Fibroblast of skin of abdomen (primary cell): ENCODE data around the gene NR2E1.
A peak's percentile ranks its signal among the peaks of the same experiment; 100 is the strongest.

Experiments
- DNase-seq: peaks from one replicate; pipeline ENCODE4 v3.0.0-alpha.2; 2013

The NR2E1 gene

DNA sequence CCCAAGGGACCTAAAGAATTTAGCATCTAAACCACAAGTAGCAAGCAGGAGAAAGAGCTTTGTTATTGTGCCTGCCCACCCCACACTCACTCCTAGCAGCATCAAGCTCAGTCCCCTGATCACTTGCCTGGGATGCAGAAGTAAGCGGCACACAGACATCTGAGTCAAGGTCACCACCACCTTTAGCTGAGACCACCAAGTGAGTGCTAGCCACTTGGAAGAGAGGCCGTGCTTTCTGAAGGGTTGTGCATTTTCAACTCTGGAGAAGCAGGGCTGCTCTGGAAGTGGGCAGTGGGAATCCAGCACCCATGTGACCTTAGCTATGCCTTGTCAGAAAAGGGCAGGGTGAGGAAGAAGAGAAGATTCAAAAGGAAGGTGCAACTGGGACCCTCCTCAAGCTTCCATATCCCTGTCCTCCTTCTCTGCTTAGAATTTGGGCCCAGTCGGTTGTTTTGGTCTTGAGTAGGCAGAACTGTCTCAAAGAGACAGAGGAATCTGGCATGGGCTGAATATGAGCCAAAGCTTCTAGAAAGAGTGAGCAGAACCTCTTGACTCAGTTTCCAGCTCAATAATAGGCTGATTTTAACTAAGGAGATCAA, 6.2 kb downstream of the NR2E1 start:
- DNase-seq = no peak

DNA sequence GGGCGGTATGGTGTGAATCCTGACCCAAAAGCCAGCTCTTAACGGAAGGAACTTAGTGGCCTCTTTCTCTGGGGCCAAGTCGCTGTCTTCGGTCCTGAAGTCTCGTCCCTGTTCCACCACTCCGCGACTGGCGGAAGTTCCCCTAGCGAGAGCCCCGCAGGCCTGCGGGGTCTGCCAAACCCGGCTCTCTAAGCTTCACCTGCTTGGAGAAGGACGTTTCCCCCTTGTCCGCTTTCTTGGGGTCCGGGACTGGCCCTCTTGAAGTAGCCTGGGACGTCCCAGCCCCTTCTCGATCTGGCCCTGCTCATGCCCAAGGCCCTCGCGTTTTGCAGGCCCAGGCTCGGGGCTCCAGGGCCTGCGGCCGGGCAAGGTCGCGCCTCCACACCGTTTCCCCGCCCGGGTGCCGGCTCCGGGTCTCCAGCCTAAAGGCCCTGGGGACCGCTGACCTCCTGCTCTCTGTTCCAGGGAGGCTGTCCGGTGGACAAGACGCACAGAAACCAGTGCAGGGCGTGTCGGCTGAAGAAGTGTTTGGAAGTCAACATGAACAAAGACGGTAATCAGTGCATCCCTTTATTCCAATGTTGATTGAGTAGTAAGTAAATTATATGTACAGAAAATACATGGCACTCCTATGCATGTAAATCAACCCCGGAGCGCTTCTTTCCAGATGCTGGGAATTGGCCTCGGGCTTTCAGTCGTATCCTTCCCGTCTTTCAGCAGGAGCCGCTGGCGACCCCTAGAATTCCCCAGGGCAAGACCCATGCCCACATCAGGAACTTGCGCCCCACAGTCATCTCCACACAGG, 8.8 kb downstream of the NR2E1 start:
- DNase-seq = peak; percentile 30

DNA sequence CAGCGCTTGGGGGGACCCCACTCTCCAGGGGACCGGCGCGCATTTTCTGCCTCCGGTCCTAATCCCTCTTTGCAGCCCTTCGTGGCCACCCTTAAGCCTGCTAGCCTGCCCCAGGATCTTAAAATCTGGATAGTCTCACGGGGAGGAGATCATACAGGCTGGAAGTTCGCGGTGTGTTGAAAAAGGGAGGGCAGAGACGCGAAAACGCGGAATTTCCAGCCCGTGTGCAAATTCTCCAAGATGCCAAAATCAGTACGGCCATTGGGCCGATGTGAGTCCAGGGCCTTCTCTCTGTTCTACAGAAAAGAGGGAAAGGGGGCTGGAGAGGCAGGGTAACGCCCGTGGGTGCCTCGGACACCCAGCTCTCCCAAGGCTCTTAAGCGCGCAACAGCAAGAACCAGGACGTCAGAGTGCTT, 9.4 kb downstream of the NR2E1 start:
- no peak for DNase-seq

DNA sequence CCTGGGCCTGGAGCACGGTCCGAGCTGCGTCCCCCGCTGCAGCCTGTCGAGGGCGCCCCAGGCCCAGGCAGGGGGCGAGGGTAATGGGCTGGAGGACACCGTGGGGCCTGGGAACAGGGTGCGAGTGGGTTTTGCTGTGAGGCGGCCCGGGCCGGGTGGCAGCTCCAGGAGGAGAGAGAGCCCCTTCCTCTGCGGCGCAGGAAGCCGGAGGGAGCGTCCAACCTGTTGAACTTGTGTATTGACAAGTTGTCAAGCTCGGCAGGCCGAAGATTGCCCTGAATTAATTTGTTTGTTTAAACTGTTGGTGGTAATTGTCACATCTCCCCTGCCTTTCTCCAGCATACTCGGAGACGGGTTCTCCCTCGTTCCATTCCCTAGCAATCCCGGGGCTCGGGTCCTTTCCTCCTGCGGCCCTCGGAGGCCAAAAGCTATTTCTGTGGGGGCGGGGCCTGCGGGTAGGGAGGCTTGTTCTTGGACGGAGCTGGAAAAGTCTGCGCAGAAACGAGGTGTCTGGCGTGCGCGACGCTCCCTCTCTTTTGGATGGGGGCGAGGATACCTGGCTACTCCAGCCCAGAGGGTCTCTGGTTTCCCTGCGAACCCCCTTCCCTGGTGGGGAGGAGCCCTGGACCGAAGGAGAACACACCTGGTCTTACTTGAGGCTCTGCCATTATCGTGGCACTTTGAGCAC, 9.9 kb downstream of the NR2E1 start:
- no peak for DNase-seq

DNA sequence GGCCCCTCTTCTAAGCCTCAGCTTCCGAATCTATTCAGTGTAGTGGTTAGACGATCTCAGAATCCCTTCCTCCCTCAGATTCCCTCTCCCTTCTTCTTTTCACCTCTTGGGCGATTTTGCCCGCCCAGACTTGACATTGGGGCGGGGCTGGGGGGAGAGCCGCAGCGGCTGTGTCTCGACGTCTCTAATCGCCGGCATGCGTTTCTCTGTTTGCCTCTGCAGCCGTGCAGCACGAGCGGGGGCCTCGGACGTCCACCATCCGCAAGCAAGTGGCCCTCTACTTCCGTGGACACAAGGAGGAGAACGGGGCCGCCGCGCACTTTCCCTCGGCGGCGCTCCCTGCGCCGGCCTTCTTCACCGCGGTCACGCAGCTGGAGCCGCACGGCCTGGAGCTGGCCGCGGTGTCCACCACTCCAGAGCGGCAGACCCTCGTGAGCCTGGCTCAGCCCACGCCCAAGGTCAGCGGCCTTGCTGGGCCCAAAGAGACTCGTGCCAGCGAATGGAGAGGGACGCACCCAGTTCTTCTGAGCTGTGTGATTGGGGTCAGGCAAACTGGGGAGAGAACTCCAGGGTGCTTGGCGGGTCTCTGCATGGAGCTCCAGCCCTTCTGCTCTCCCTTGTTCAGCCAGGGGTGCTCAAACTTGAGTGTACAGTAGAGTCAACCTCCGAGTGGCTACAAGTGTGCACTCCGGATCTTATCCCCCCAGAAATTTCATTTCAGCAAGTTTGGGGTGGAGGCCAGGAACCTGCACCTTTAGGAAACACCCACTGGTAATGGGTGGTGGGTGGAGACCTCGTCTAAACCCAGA, 10.7 kb downstream of the NR2E1 start:
- no peak for DNase-seq

DNA sequence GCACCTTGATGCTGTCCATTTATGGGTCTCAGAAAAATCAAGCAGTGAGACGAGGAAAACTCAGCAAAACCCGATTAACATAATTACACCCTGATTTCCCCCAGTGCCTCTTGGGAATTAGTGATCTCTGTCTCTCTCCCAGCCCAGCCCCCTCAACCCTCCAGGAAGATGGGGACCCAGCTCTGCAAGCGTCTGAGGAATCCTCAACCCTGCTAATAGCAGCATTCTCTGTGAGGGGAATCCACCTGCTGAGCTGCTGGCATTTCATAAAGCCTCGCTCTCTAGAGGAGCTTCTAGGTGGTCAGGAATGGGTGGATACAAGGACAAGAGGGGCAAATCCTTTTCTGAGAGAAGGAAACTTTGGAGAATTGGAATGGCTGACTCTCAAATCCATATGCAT, 13.9 kb downstream of the NR2E1 start:
- no peak for DNase-seq

DNA sequence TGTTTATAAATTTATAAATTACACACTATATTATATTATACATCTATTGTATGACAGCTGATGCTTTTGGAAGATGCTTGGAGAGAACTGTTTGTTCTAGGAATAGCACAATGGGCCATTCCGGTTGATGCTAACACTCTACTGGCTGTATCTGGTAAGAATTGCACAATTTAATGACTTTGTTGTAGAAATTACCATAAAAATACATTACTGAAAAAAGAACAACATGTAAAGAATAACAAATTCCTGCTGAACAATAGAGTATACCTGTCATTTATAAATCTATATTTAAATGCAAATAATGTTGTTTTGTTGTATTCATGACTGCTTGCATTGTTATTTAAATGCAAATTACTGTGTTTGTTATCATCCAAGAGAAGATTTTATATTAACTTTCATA, 14.4 kb downstream of the NR2E1 start:
- DNase-seq = no peak

DNA sequence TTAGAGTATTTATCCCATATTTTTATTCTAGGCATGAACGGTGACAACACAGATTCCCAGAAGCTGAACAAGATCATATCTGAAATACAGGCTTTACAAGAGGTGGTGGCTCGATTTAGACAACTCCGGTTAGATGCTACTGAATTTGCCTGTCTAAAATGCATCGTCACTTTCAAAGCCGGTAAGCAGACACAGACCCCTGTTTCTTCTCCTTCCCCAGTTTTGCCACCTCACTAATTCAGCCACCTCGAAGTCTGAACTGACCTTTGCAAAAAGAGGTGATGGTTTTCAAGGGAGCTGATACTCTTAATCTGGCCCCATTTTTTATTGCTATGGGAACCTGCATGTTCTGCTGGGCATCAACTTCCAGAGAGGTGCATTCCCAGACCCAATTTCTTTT, 15.0 kb downstream of the NR2E1 start:
- no peak for DNase-seq

DNA sequence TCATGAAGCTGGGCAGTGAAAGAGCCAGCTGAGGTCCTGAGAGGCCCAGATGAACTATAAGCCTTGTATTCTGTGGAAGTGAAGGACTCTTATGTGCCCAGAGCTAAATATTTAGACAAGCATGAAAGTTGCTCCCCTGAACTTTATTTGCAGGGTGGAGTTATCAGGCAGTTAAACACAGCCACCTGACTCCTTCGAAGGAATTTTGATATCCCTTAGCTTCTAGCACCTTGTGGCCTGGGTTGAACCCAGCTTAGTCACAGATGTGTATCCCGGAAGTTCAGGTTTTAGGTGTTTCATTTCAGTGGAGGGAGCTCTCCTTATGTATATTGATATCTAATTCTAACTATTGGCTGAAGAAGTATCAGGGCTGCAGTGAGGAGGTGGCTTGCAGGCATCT, 20.4 kb downstream of the NR2E1 start:
- no peak for DNase-seq

DNA sequence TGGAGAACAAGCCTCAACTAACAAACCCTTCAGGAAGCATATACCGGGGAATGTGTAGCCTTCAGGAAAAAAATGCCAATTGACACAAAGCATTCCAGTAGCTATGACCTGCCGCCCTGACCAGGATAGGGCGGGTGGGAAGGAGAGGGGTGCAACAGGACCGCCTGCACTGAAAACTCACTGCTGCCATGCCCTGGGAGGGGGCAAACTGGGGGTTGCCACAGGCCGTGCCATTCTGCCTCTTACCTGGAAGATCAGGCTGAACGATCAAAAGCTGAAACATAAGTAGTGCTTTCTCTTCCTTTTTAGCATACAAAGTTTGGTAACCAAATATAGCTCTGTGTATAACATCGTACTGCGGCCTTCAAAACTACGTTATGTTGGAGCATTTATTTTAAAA, 21.7 kb downstream of the NR2E1 start:
- no peak for DNase-seq

DNA sequence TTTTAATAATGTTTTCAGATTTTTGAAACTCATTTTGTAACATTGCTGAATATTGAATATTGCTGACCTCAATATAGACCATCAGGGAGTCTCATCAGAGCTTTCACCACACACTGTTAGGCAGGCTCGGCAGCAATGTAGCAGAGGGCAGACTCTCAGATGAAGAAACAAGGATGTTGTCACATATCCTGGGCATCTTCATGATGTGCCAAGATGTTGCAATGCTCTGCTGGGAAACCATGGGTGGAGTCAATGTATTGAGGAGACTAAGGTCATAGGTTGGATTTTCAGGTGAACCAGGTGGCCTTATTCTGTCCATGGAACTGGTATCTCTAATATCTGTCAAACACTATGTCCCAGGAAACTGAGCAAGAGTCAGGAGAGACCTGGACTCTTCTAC, 27.3 kb downstream of the NR2E1 start:
- DNase-seq = no peak

DNA sequence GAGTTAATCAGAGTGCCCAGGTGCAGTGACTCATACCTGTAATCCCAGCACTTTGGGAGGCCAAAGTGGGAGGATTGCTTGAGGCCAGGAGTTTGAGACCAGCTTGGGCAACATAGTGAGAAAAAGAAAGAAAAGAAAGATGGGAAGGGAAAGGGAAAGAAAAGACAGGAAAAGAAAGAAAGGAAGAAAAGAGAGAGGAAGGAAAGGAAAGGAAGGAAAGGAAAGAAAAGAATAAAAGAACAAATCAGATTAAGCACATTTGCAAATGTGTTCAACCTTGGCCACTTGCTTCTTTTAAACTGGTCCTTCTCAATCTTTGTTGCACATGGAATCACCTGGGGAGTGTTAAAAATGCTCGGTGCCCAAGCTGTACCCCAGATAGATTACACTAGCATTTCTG, 28.0 kb downstream of the NR2E1 start:
- DNase-seq = no peak

DNA sequence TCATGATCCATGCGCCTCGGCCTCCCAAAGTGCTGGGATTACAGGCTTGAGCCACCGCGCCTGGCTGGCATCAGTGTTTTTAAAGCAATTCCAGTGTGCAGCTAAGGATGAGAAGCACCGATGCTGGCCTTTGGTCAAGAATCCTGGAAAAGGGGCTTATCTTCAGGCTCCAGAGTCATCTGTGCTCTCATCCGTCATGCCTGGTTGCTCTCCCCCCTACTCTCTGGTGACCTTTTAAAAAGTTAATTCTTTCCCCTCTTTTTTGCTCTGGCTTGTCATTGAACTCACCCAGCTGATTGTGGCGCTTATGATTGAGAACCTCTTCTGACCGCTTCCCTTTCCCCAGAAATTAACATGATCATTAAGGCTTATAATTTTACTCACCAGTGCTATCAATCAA, 28.7 kb downstream of the NR2E1 start:
- DNase-seq = no peak

DNA sequence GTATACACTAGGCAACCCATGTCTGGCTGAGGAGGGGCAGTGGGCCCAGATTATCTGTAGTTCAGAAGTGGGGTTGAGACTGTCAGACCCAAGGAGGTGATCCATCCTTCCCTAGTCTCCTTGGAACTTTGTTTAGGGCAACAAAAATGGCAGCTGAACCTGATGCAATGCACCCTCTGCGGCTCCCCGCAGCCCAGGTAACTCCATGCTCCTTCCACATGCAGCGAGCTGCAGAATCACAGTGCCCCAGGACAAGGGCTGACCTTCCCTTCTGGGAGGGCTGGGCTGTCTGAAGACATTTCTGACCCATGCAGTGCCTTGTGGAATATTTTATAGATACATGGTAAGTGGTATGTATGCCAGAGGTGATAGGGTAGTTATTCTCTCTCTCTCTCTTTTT, 29.4 kb downstream of the NR2E1 start:
- DNase-seq = no peak

DNA sequence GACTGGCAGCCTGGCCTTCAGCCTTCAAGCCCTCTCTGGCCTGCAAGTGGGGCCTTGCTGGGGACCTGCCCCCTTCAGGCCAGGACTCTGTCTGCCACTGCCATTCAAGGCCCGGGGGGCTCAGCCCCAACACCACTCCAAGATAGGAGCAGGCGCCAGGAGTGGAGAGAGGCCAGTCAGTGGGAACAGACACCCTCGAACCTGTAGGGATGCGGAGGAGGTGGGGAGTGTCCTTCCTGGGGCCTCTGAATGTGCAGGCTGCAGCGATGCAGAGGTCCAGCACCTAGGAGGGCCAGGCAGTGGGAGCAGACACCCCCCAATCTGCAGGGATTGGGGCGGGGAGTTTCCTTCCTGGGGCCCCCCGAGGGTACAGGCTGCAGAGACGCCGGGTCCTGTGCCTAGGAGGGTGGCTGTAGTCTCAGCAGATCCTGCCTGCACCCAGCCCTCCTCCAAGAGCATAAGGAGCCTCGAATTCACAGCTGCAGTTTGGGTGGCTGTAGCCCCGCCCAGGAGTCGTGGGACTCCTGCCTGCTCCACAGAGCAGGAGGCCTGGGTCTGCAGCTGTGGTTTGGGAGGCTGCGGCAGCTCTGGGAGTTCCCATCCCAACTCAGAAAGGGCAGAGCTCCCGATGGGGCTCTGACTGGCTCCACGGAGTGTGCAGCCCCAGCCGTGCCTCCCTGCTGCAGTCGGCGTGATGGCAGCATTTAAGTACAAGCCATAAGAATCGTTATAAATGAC, 33.1 kb downstream of the NR2E1 start:
- no peak for DNase-seq

DNA sequence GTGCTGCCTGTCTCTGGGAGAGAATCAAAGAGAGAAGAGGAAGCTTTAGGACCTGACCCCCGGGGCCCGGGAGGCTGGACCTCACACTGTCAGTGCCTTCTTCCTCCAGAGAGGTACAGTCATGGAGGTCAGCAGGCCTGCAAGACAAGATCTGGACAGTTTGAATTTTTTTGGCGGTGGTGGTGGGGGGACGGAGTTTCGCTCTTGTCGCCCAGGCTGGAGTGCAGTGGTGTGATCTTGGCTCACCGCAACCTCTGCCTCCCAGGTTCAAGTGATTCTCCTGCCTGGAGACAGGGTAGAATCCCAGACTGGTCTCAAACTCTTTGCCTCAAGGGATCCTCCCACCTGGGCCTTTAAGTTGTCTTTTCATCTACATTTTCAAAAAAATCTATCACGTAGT, 34.4 kb downstream of the NR2E1 start:
- no peak for DNase-seq

DNA sequence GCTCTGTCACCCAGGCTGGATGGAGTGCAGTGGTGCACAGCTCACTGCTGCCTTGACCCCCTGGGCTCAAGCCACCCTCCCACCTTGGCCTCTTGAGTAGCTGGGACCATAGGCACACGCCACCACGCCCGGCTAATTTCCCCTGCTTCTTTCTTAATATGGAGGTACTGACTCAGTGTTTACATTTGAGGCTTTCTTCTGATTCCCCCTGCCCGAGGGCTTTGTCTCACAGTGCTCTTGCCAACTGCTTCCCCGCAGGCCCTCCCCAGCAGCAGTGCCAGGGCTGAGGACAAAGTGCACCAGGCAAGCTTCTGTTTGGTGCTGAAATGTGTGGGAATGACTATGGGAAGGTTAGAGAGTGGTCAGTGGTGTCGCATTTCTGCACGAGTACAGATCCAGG, 34.8 kb downstream of the NR2E1 start:
- DNase-seq = no peak

DNA sequence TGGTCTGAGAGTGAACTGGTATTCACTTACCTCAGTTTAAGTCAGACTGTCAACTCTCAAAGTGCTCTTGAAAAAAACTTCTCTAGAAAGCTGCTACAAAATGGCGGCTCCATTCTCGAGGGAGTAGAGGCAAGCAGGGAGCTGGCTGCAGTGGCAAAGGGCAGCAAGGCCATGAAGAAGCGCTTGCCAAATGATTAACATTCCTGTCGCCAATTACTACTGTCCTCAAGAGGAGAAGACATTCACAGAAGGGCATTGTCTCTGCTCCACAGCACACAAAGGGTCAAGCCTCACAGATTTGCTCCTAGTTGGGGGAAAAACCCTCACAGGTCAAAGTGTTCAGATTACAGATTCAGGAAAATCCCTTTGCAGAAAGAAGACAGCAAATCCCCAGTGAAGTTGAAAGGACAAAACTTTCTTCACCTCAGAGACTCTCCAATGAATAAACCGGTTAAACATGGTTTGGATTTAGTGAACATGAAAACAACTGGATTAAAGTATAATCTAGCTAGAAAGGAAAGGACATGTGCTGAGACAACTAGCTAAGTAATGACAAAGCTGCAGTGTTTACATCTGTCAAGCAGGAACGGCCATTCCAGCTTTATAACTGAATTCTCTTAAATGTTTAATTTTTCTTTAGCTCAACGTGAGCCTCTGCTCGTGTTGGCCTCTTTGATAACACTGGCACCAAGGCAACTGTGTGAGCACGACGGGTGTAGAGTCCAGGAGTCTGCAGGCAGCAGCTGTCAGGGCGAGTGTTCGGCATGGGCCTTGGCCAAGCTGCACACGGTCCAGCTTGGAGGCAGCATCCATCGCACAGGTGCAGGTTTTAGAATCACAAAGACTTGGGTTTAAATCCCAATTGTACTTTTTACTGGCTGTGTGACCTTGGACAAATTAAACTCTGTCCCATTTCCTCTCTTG, 37.6 kb downstream of the NR2E1 start:
- DNase-seq = no peak

DNA sequence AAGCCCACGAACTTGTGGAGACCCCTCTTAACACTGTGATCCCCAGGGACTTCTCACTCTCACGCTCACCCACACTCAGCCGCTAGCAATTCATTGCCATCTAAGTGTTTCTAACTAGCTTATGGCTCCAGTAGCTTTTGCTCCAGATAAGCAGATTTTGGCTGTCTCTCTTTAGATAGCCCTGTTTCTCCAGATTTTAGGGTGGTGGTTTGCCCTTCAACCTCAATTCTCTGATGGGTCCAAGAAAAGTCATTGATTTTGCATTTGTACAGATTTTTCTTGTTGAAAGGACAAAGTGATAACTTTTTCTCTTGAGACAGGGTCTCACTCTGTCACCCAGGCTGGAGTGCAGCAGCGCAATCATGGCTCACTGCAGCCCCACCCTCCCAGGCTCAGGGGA, 41.2 kb downstream of the NR2E1 start:
- DNase-seq = no peak

DNA sequence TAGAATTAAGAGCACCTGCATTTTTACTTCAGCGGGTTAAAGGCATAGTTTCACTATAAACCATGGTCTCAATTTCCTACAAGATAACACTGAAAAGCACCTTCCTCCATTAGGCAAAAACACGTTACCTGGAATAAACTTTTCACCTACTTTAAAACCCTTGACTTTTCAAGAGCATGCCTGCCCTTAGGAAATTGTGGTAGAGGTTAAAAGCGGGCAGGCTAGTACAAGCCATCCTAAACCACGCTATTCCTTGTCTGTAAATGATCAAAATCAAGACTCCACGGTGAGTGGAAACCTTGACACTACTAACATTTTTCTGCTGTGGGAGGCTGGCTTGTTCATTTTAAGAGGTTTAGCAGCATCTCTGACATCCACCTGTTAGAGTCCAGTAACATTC, 43.9 kb downstream of the NR2E1 start:
- DNase-seq = no peak

DNA sequence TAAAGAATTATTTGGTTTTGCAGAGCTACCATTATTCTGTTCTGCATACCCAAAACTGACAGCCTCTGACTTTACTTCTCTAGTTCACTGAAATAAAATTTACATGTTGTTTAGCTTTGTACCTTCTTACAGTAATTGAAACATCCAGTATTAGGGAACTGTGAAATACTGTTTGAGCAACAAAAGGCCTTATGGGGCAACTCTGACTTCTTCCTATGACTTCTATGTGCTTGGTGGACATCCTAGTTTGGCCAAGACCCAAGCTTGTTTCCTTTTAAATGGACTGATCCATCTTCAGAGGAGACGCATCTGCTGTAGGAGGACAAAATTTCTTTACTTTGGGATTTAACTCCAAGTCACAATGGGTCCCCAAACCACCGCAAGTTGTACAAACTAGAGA, 44.7 kb downstream of the NR2E1 start:
- no peak for DNase-seq
